Smooth muscle cell (in vitro differentiated cells): ENCODE results near the gene OAT. TPM values are rescaled to one million over a fixed set of nuclear protein-coding genes. Genes with fewer than 3 reads are reported as not detected.

ENCODE experiments used
- DNase-seq: peaks from one replicate; lab custom pipeline; 2025; ENCODE audit not compliant: unreplicated experiment; lab: John Stamatoyannopoulos, UW
- H2AFZ ChIP-seq: fragments of 200-600 bp; sonication (generic); 2 replicates; pipeline ENCODE4 v1.6.0; 2016; ENCODE audit warnings: antibody characterized with exemption, low read depth, mild to moderate bottlenecking
- H3F3A ChIP-seq: fragments of 200-600 bp; sonication (generic); 2 replicates; pipeline ENCODE4 v1.6.0; 2017; ENCODE audit warnings: antibody characterized with exemption, low read depth
- H3K27ac ChIP-seq: fragments of 200-600 bp; sonication (generic); 2 replicates; pipeline ENCODE4 v1.5.1; 2016; ENCODE audit warnings: low read depth, mild to moderate bottlenecking
- H3K27me3 ChIP-seq: fragments of 200-600 bp; sonication (generic); 2 replicates; pipeline ENCODE4 v1.6.1; 2016; ENCODE audit warnings: low read depth, mild to moderate bottlenecking
- H3K36me3 ChIP-seq: fragments of 200-600 bp; sonication (generic); 2 replicates; pipeline ENCODE4 v1.5.1; 2016; ENCODE audit warnings: low read depth
- H3K4me1 ChIP-seq: fragments of 200-600 bp; sonication (generic); 2 replicates; pipeline ENCODE4 v1.5.1; 2016; ENCODE audit warnings: low read depth
- H3K4me2 ChIP-seq: fragments of 200-600 bp; sonication (generic); 2 replicates; pipeline ENCODE4 v1.6.0; 2016; ENCODE audit warnings: mild to moderate bottlenecking
- H3K4me3 ChIP-seq: fragments of 200-600 bp; sonication (generic); 2 replicates; pipeline ENCODE4 v1.5.1; 2016; ENCODE audit warnings: mild to moderate bottlenecking
- H3K79me2 ChIP-seq: fragments of 200-600 bp; sonication (generic); 2 replicates; pipeline ENCODE4 v1.6.0; 2016; ENCODE audit warnings: low read depth, mild to moderate bottlenecking
- H3K9ac ChIP-seq: fragments of 200-600 bp; sonication (generic); 2 replicates; pipeline ENCODE4 v1.6.0; 2016; ENCODE audit warnings: low read depth
- H3K9me3 ChIP-seq: fragments of 200-600 bp; sonication (generic); replicated peaks from 2 replicates; pipeline ENCODE4 v1.5.1; 2016; ENCODE audit warnings: low read depth
- H4K20me1 ChIP-seq: fragments of 200-600 bp; sonication (generic); 2 replicates; pipeline ENCODE4 v1.6.0; 2016; ENCODE audit warnings: low read depth
- CTCF ChIP-seq: fragments of 200-600 bp; sonication (generic); IDR thresholded peaks from 2 replicates; pipeline ENCODE4 v1.5.1; 2017; ENCODE audit warnings: borderline replicate concordance, mild to moderate bottlenecking, antibody characterized with exemption; ENCODE audit not compliant: insufficient read depth, poor library complexity, severe bottlenecking
- WGBS: methylation state at CpG from one replicate; pipeline ENCODE4 v1.1.7; 2016; ENCODE audit warnings: low lambda C conversion rate; 5-methylcytosine and 5-hydroxymethylcytosine counted together
- polyA plus RNA-seq: library from polyadenylated mRNA; unstranded; fragments of >200 nt; fragmentation: Nextera tagmentation; extraction: Ambion mirVana; gene quantifications from 2 replicates; pipeline ENCODE4 v1.2.1, GENCODE V29; 2016
- total RNA-seq: library from RNA; depleted of rRNA; stranded (reverse); fragments of >200 nt; gene quantifications from 2 replicates; pipeline ENCODE4 v1.2.3, GENCODE V29; 2014

The OAT gene
- total and polyA plus RNA-seq, 2 experiments from 2014 or later, result 107 to 160 TPM

DNA sequence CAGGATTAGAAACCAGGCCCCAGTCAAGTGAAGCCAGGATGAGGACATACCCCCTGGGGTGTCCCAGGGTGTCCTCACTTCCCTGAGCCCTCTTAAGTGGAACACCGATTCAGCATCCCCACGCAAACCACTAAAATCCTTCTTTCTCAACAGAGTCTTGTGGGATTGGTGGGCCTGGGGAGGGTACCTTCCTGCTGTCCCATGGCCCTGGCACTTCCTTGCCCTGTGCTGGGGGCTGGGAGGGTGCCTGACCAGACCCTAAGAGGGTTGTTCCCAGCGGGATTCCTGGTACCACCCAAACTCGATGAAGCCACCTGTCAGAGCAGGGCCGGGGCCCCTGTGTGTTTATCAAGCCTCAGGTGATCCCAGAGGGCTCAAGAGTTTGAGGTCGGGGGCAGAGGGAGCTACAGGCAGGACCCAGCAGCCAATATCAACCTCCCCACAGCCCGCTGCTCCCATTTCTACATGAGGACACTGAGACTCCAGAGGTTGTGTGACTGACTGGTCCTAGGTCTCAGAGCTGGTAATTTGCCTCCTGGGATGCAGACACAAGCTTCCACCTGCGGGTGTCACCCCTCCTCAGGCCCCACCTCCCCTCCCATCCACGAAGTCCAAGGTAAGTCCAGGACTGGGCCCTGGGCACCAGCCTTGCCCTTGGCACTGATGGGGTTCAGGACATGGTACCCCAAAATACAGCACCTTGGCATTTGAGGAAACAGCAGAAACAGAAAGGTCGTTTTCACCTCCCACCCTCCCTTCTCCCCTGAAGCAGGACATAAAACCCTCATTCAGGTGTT, 31.4 kb downstream of the OAT start:
- no peaks in the 10 kb centered on the region for H3K36me3 ChIP-seq
- no peak for DNase-seq
- H3K27ac ChIP-seq, result no peak overlapping the region
- no peaks in the 10 kb centered on the region for H3K79me2 ChIP-seq
- no peaks in the 10 kb centered on the region for H3K27me3 ChIP-seq
- 82% methylated on average over 10 of the region's 10 CpGs for WGBS
- peaks cover 8% of the 10 kb centered on the region for H3K4me1 ChIP-seq
- no peak overlapping the region for H3K4me2 ChIP-seq
- H4K20me1 ChIP-seq, result no peaks in the 10 kb centered on the region
- no peaks in the 10 kb centered on the region for H3K9me3 ChIP-seq
- H2AFZ ChIP-seq, result no peak overlapping the region
- H3F3A ChIP-seq, result no peaks in the 10 kb centered on the region
- no peak overlapping the region for H3K4me3 ChIP-seq
- TF ChIP-seq CTCF, result no peak
- H3K9ac ChIP-seq, result no peak overlapping the region

DNA sequence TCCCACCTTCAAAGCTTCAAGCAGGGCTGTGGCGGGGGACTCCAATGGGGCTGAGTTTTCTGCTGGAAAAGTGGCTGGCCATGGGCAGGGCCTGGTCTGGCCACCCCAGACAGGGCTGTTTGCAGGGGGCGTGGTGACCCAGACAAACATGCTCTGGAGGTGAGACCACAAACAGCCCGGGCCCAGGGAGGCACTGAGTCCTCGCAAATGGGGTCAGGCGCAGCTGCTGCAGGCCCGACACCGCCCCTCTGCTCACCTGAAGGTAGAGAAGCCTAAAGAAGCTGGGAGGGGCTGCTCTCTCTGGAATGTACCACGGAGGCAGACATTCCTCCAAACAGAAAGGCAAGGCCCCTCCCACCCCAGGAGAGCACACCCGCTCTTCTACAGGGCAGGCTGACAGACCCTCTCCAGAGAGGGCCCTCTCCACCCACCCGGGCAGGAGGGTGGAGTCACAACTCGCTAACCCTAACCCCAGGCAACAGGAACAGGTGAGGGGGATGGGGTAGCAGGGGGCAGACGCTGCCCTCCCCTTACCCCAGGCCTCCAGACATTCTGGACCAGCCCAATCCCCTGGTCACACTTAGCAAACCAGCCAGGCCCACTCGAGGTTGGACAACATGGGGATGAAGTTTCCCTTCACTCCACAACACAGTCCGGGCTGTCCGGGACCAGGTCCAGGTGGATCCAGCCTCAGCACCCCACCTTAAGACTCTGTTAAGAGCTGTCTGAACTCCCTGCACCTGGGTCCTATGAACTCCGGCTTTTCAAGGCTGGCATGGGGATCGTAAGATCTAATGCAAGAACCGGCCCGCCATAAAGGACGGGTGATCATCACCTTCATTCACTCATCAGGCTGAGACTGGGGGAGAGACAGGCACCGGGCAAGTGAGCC, 32.3 kb downstream of the OAT start:
- no peak overlapping the region for H3K4me3 ChIP-seq
- no peaks in the 10 kb centered on the region for H3K36me3 ChIP-seq
- no peaks in the 10 kb centered on the region for H3K79me2 ChIP-seq
- no peak overlapping the region for H2AFZ ChIP-seq
- DNase-seq, result no peak
- H3K9ac ChIP-seq, result no peak overlapping the region
- H3K4me1 ChIP-seq, result peaks cover 8% of the 10 kb centered on the region
- H3K4me2 ChIP-seq, result no peak overlapping the region
- H3K9me3 ChIP-seq, result no peaks in the 10 kb centered on the region
- TF ChIP-seq CTCF, result no peak
- H3K27ac ChIP-seq, result no peak overlapping the region
- WGBS, result 83% methylated on average over 21 of the region's 21 CpGs
- no peaks in the 10 kb centered on the region for H3K27me3 ChIP-seq
- no peaks in the 10 kb centered on the region for H4K20me1 ChIP-seq
- H3F3A ChIP-seq, result no peaks in the 10 kb centered on the region

DNA sequence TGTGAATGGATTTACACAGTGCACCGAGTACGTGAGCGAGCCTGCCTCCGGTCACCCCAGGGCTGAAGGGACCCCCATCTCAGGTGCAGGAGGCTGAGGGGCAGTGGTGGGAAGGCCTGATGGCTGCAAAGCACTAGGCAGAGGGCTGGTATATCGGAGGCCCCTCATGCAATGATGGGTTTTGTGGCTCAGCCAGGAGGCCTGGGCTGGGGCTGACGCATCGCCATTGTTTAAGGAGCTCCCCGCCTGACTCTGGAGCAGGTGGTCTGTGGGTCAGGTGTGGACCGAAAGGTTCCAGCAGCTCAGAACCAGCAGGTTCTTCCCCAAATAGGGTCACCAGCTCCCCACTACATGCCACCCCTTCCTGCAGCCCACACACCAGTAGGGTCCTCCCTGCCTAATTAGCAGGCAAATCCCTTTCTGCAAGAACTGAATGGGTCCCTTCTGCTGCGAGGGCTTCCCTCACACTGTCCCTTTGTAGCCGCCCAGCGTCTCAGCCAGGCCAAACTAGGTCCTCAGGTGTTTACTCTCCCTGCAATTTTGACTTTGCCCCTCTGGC, 33.0 kb downstream of the OAT start:
- Histone ChIP-seq H3K79me2 (no peaks in the 10 kb centered on the region), H3K4me2 (no peak overlapping the region), H2AFZ (no peak overlapping the region), H3K36me3 (no peaks in the 10 kb centered on the region), H3F3A (no peaks in the 10 kb centered on the region), H3K9me3 (no peaks in the 10 kb centered on the region), H3K27me3 (no peaks in the 10 kb centered on the region), H3K4me3 (no peak overlapping the region), H3K4me1 (peaks cover 8% of the 10 kb centered on the region), H3K27ac (no peak overlapping the region), H4K20me1 (no peaks in the 10 kb centered on the region), H3K9ac (no peak overlapping the region)
- DNase-seq, result no peak
- TF ChIP-seq CTCF, result no peak
- WGBS, result 92% methylated on average over 12 of the region's 12 CpGs
